Spleen (tissue), 11 donors: Measurements from ENCODE around the gene MPP7. TPM values are rescaled to one million over a fixed set of nuclear protein-coding genes. Genes with fewer than 3 reads are reported as not detected.

Experiments
- DNase-seq: peaks from one replicate; pipeline ENCODE4 v3.0.0-alpha.2; 2020
- H3K27ac ChIP-seq, 8 donors: fragments of 200-600 bp; sonication (generic) in 7 of 8; 1 replicate in 4 of 8; 2 replicates in 4 of 8; pipeline versions ENCODE4 v1.5.0 to v1.8.0; 2016 to 2021; ENCODE audit warnings: inconsistent platforms in 4 of 8, mild to moderate bottlenecking in 4 of 8, moderate library complexity in 1 of 8
- H3K27me3 ChIP-seq, 7 donors: fragments of 200-600 bp; sonication (generic) in 6 of 7; replicated peaks in 1 of 7; 1 replicate in 4 of 7; 2 replicates in 3 of 7; pipeline versions ENCODE4 v1.5.0 to v1.8.0; 2016 to 2021; ENCODE audit warnings: inconsistent platforms in 3 of 7, mild to moderate bottlenecking in 1 of 7
- H3K36me3 ChIP-seq, 6 donors: fragments of 200-600 bp; sonication (generic) in 5 of 6; 1 replicate in 4 of 6; 2 replicates in 2 of 6; pipeline versions ENCODE4 v1.5.0 to v1.8.0; 2016 to 2021; ENCODE audit warnings: inconsistent platforms in 2 of 6
- H3K4me1 ChIP-seq, 6 donors: fragments of 200-600 bp; sonication (generic) in 5 of 6; 1 replicate in 3 of 6; 2 replicates in 3 of 6; pipeline versions ENCODE4 v1.5.0 to v1.8.0; 2016 to 2021; ENCODE audit warnings: inconsistent platforms in 3 of 6
- H3K4me3 ChIP-seq, 8 donors: fragments of 200-600 bp; sonication (generic) in 7 of 8; 1 replicate in 4 of 8; 2 replicates in 4 of 8; pipeline versions ENCODE4 v1.5.0 to v1.8.0; 2016 to 2021; ENCODE audit warnings: inconsistent platforms in 4 of 8, mild to moderate bottlenecking in 4 of 8, moderate library complexity in 2 of 8
- H3K9me3 ChIP-seq, 8 donors: fragments of 200-600 bp; sonication (generic) in 7 of 8; 1 replicate in 4 of 8; 2 replicates in 4 of 8; pipeline versions ENCODE4 v1.5.0 to v1.8.0; 2016 to 2021; ENCODE audit warnings: inconsistent platforms in 4 of 8
- POLR2A ChIP-seq, 3 donors: fragments of 450-650 bp; IDR thresholded peaks; one replicate each; pipeline ENCODE4 v1.5.1; 2017; ENCODE audit warnings: antibody characterized with exemption in 3 of 3, mild to moderate bottlenecking in 1 of 3
- POLR2AphosphoS5 ChIP-seq, 3 donors: sonication (generic); formaldehyde crosslinking; IDR thresholded peaks; one replicate each; pipeline ENCODE4 v1.5.1; 2017; ENCODE audit warnings: antibody characterized with exemption in 3 of 3
- WGBS, 5 donors: extraction: QIAGEN DNeasy Blood & Tissue Kit in 3 of 5; methylation state at CpG; one replicate each; pipeline versions ENCODE4 v1.1.5 to v1.1.7; 2013 to 2018; 5-methylcytosine and 5-hydroxymethylcytosine counted together
- intact Hi-C: fragments of 100-400 bp; cut with DNase I; formaldehyde crosslinking; loops from one replicate; pipeline ENCODE4 v1.15.0; 2023; ENCODE audit warnings: low total_unique reads
- polyA plus RNA-seq, 3 donors: library from polyadenylated mRNA; stranded (reverse); fragments of 200-250 nt; gene quantifications; one replicate each; pipeline ENCODE4 v1.2.1, GENCODE V29; 2013
- total RNA-seq, 7 donors: library from RNA; depleted of rRNA in 3 of 7; stranded (reverse); fragments of >200 nt in 3 of 7; fragmentation: NEBNext Ultra II Directional in 4 of 7; extraction: Animal tissue kit (Norgen Biotek cat#: 25700) in 4 of 7; gene quantifications; one replicate each; pipeline versions ENCODE4 v1.1.0 to v1.2.1, GENCODE V29; 2016 to 2021
- TF ChIP-seq, protein P1 (sequence below), 11 experiments: fragments of 200-600 bp in 7 of 11; fragments of 450-650 bp in 4 of 11; sonication (generic) in 4 of 11; IDR thresholded peaks in 8 of 11; conservative IDR thresholded peaks in 3 of 11; 1 replicate in 7 of 11; 2 replicates in 4 of 11; pipeline versions ENCODE4 v1.4.0 to v1.8.0; 2016 to 2021; ENCODE audit warnings: antibody characterized with exemption in 11 of 11, inconsistent platforms in 4 of 11, mild to moderate bottlenecking in 1 of 11
- donor health status: healthy with polysubstance abuse.
- donor health status: DM: no; HTN: no; CAD: no; lungs with moderate emphysema.
- donor health status: DM: no; HTN: no; CAD: no.
- donor health status: Bipolar disorder and iron deficiency.
- donor health status: healthy.
- donor health status: DM: no; HTN: no; CAD: no.
- donor health status: DM: yes; HTN: yes; CAD: no.

The MPP7 gene
- total and polyA plus RNA-seq, 10 donors: 0.48 to 11.5 (median 6.8) TPM

DNA sequence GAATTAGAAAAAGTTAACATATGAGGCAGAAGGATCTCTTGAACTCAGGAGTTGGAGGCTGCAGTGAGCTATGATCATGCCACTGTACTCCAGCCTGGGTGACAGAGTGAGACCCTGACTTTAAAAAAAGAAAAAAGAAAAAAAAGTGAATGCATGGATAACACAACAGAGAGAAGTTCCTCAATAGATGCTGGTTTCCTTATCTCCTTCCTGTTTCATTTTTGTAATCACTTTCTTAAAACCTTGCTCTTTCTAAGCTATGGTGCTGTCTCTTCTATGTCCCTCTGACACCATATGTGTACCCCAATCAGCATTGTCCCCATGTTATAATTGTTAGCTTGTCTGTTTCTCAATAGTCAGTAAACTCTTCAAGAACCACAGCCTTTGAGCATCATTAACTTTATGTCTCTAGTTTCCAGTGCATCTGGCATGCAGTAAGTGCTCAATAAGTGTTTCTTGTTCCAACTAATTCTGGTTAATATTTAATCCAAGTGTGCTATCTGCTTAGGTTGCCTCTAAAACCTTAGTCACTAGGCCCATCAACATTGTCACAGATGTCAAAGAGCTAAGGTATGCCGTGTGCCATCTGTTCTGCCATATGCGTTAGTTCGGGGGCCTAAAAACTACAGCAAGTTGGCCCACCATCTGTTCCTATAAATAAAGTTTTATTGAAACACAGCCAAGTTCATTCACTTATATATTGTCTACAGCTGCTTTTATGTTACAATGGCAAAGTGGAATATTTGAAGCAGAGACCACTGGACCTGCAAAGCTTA lies 36.2 kb downstream of the MPP7 start:
- Histone ChIP-seq H3K4me3 (peak overlapping the region in 1 of 8 donors; percentile 0), H3K4me1 (peaks cover 0 to 27% (median 8%) of the 10 kb centered on the region in 6 donors), H3K27me3 (no peaks in the 10 kb centered on the region), H3K36me3 (no peaks in the 10 kb centered on the region), H3K9me3 (no peaks in the 10 kb centered on the region), H3K27ac (peak overlapping the region in 5 of 8 donors; percentile 2 to 62 (median 37))
- intact Hi-C loops: no loop called here
- TF ChIP-seq POLR2A (IDR thresholded peaks at IDR 0.05) (no peak), POLR2AphosphoS5 (IDR thresholded peaks at IDR 0.05) (no peak)
- TF ChIP-seq, protein P1, sequence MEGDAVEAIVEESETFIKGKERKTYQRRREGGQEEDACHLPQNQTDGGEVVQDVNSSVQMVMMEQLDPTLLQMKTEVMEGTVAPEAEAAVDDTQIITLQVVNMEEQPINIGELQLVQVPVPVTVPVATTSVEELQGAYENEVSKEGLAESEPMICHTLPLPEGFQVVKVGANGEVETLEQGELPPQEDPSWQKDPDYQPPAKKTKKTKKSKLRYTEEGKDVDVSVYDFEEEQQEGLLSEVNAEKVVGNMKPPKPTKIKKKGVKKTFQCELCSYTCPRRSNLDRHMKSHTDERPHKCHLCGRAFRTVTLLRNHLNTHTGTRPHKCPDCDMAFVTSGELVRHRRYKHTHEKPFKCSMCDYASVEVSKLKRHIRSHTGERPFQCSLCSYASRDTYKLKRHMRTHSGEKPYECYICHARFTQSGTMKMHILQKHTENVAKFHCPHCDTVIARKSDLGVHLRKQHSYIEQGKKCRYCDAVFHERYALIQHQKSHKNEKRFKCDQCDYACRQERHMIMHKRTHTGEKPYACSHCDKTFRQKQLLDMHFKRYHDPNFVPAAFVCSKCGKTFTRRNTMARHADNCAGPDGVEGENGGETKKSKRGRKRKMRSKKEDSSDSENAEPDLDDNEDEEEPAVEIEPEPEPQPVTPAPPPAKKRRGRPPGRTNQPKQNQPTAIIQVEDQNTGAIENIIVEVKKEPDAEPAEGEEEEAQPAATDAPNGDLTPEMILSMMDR (IDR thresholded peaks at IDR 0.05 in 8 of 11, conservative IDR thresholded peaks at IDR 0.05 in 3 of 11): no peak
- 90 to 100% (median 98%) methylated on average over 3 of the region's 3 CpGs for WGBS, 5 donors
- no peak for DNase-seq

DNA sequence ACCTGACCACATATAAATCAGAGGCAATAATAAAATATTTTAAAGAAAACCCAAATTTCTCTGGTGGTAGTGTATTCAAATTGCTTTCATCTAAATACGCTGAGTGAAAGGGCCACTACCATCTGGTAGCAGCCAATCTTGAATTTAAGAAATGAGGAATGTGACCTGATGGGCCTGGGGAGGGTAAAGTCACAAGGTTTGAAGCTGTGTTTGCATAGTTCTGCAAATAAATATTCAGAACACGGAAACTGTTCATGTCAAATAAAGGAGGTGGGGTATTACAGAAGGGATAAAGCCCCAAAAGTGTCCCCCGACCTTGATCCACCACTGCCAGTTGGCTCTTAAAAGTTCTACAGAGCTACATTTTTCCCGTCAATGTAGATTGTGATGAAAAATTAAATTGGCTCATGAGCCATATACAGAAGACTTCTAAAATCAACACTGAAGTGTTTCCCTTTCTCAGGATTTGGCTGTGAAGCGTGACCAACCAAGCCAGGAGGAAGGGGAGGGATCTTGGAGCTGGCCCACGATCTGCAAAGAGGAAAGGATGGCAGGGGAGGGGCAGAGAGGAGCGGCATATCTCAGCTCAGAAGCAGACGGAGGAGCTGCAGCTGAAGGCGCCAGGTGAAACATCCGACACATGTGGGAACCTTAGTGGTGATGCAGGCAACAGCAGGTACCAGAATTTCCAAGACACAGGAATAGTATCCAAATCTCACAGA lies 39.6 kb downstream of the MPP7 start:
- H3K4me1 ChIP-seq: peaks cover 0 to 40% (median 8%) of the 10 kb centered on the region in 6 donors
- no peaks in the 10 kb centered on the region for H3K36me3 ChIP-seq
- intact Hi-C loops: no loop called here
- DNase-seq: no peak
- H3K9me3 ChIP-seq: no peaks in the 10 kb centered on the region
- no peaks in the 10 kb centered on the region for H3K27me3 ChIP-seq
- H3K27ac ChIP-seq: no peak overlapping the region
- 74 to 83% (median 80%) methylated on average over 10 of the region's 10 CpGs for WGBS, 5 donors
- TF ChIP-seq POLR2A (IDR thresholded peaks at IDR 0.05): no peak
- TF ChIP-seq POLR2AphosphoS5 (IDR thresholded peaks at IDR 0.05): no peak
- TF ChIP-seq, protein P1 (IDR thresholded peaks at IDR 0.05 in 8 of 11, conservative IDR thresholded peaks at IDR 0.05 in 3 of 11): no peak
- no peak overlapping the region for H3K4me3 ChIP-seq

DNA sequence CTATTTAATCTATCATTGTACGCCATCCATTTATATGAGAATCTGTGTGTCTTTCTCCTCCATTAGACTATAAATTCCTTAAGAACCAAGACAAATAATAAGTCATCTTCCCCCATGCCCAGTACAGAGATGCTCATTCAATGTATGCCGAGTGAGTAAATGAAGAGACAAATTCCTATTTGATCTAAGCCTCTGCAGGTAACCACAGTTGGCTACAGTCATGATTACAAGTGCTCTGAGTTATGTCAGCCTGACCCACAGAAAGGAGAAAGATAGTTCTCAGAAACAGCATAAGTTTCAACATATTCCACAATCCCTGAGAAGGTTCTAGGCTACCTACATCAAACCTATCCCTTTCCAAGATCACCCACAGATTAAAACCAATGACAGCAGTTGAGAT lies 46.1 kb downstream of the MPP7 start:
- no peak for TF ChIP-seq POLR2AphosphoS5 (IDR thresholded peaks at IDR 0.05)
- TF ChIP-seq, protein P1 (IDR thresholded peaks at IDR 0.05 in 8 of 11, conservative IDR thresholded peaks at IDR 0.05 in 3 of 11): no peak
- no peak for TF ChIP-seq POLR2A (IDR thresholded peaks at IDR 0.05)
- Histone ChIP-seq H3K4me1 (peaks cover 0 to 18% (median 3%) of the 10 kb centered on the region in 6 donors), H3K36me3 (no peaks in the 10 kb centered on the region), H3K9me3 (no peaks in the 10 kb centered on the region), H3K27me3 (no peaks in the 10 kb centered on the region), H3K4me3 (no peak overlapping the region), H3K27ac (no peak overlapping the region)
- intact Hi-C loops: no loop called here
- 70 to 96% (median 93%) methylated on average over 2 of the region's 2 CpGs for WGBS, 5 donors
- no peak for DNase-seq
